ENCODE results near the gene NUDT7. TPM values are rescaled to one million over a fixed set of nuclear protein-coding genes. Genes with fewer than 3 reads are reported as not detected.

Gene NUDT7
- total RNA-seq, 1 donor from 2014 or later, result 7.9 TPM

DNA sequence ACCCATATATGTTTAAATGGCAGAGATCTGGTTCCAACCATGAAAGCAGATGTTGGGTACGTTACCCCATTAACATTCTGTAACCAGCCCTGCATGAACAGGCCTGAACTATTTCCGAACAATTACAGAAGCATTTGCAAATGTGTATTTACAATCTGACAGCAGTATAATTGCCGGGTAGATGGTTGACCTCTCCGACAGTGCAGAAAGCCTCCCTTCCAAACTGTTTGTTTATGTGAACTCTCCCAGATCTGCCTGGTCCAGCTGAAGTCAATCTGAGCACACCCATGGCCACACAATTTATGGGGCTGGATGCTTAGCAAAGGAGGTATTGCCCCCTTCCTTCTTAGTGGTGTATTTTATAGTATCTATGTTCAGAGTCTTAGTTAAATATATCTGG is 21.8 kb downstream of the NUDT7 start:
- DNase-seq (ENCODE audit: low spot score), result no peak
- Mint-ChIP-seq H3K27ac (ENCODE audit: unreplicated experiment) (no peak overlapping the region), H3K27me3 (ENCODE audit: unreplicated experiment) (no peaks in the 10 kb centered on the region), H3K36me3 (ENCODE audit: low read depth, unreplicated experiment) (no peaks in the 10 kb centered on the region), H3K9me3 (ENCODE audit: unreplicated experiment) (no peaks in the 10 kb centered on the region), H3K4me3 (ENCODE audit: unreplicated experiment) (no peak overlapping the region), H3K4me1 (ENCODE audit: unreplicated experiment) (no peaks in the 10 kb centered on the region)
- TF ChIP-seq CTCF (IDR thresholded peaks at IDR 0.05; ENCODE audit: unreplicated experiment), result no peak

GRCh38 chr16:77745972-77746371 is 23.7 kb downstream of the NUDT7 start:
- TF ChIP-seq CTCF (IDR thresholded peaks at IDR 0.05; ENCODE audit: unreplicated experiment), result no peak

DNA sequence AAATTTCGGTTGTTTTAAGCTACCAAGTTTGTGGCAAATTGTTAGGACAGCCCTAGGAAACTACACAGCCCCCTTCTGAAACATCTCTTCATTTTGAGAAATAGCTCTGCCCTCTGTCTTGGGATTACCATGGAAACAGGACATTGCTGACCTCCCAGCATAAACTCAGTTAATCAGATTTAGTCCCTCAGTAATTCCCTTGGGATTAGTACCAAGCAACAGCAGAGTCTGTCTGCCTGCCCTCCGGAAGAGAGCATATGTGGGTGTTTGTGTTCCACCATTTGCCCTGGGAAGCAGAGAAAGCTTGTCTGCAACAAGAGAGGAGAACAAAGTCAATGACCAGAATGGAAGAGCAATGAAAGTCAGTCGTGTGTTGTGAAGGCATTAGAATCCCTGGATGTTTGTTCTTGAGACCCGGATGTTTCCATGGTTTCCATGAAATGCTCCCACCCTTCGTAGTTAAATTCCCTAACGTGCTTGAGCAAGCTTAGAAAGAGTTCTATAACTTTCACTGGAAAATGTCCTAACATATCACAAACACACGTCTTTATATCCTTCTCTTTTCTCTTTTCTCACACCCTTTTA is 26.2 kb downstream of the NUDT7 start:
- no peaks in the 10 kb centered on the region for H3K27me3 Mint-ChIP-seq (ENCODE audit: unreplicated experiment)
- no peak overlapping the region for H3K27ac Mint-ChIP-seq (ENCODE audit: unreplicated experiment)
- no peak for TF ChIP-seq CTCF (IDR thresholded peaks at IDR 0.05; ENCODE audit: unreplicated experiment)
- no peaks in the 10 kb centered on the region for H3K4me1 Mint-ChIP-seq (ENCODE audit: unreplicated experiment)
- H3K4me3 Mint-ChIP-seq (ENCODE audit: unreplicated experiment), result no peak overlapping the region
- no peaks in the 10 kb centered on the region for H3K9me3 Mint-ChIP-seq (ENCODE audit: unreplicated experiment)
- no peak for DNase-seq (ENCODE audit: low spot score)
- H3K36me3 Mint-ChIP-seq (ENCODE audit: low read depth, unreplicated experiment), result no peaks in the 10 kb centered on the region

More at GRCh38 chr16:77745972-77746371, 23.7 kb downstream of the NUDT7 start:
- Mint-ChIP-seq H3K27ac (ENCODE audit: unreplicated experiment) (no peak overlapping the region), H3K4me3 (ENCODE audit: unreplicated experiment) (no peak overlapping the region), H3K4me1 (ENCODE audit: unreplicated experiment) (no peaks in the 10 kb centered on the region), H3K27me3 (ENCODE audit: unreplicated experiment) (no peaks in the 10 kb centered on the region), H3K9me3 (ENCODE audit: unreplicated experiment) (no peaks in the 10 kb centered on the region), H3K36me3 (ENCODE audit: low read depth, unreplicated experiment) (no peaks in the 10 kb centered on the region)
- no peak for DNase-seq (ENCODE audit: low spot score)

GRCh38 chr16:77749415-77749814 is 27.1 kb downstream of the NUDT7 start:
- DNase-seq (ENCODE audit: low spot score), result no peak
- TF ChIP-seq CTCF (IDR thresholded peaks at IDR 0.05; ENCODE audit: unreplicated experiment), result no peak
- H3K9me3 Mint-ChIP-seq (ENCODE audit: unreplicated experiment), result no peaks in the 10 kb centered on the region

DNA sequence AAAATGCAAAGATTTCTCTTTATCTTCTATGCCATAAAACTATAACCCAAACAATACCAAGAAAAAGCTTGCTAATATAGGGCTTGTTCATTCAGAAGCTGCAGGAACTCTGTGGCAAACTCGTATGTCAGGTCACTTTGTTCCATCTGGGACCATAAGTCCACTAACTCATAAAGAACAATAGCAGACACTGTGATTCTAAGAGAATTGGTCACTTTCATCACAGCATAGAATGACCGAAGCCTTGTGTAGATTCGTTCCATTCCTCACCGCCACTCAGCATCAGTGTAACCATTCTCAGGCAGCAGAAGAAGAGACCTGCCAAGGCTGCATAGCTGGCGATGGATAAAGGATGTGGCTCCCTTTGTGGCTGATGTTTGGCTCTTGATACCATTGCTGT is 35.7 kb downstream of the NUDT7 start:
- no peak for DNase-seq (ENCODE audit: low spot score)
- TF ChIP-seq CTCF (IDR thresholded peaks at IDR 0.05; ENCODE audit: unreplicated experiment), result no peak
- no peaks in the 10 kb centered on the region for H3K4me1 Mint-ChIP-seq (ENCODE audit: unreplicated experiment)
- peaks cover under 1% of the 10 kb centered on the region for H3K27me3 Mint-ChIP-seq (ENCODE audit: unreplicated experiment)
- H3K27ac Mint-ChIP-seq (ENCODE audit: unreplicated experiment), result no peak overlapping the region
- H3K36me3 Mint-ChIP-seq (ENCODE audit: low read depth, unreplicated experiment), result no peaks in the 10 kb centered on the region
- no peak overlapping the region for H3K4me3 Mint-ChIP-seq (ENCODE audit: unreplicated experiment)
- H3K9me3 Mint-ChIP-seq (ENCODE audit: unreplicated experiment), result no peaks in the 10 kb centered on the region

More at GRCh38 chr16:77749415-77749814, 27.1 kb downstream of the NUDT7 start:
- no peak overlapping the region for H3K27ac Mint-ChIP-seq (ENCODE audit: unreplicated experiment)
- H3K27me3 Mint-ChIP-seq (ENCODE audit: unreplicated experiment), result no peaks in the 10 kb centered on the region
- H3K36me3 Mint-ChIP-seq (ENCODE audit: low read depth, unreplicated experiment), result no peaks in the 10 kb centered on the region
- H3K4me1 Mint-ChIP-seq (ENCODE audit: unreplicated experiment), result no peaks in the 10 kb centered on the region
- no peak overlapping the region for H3K4me3 Mint-ChIP-seq (ENCODE audit: unreplicated experiment)

Measured in endothelial cell (in vitro differentiated cells).